CD1c-positive myeloid dendritic cell (primary cell): ENCODE data around the gene SIGLEC7.

Source experiments
- DNase-seq: peaks from one replicate; pipeline ENCODE4 v3.0.0-alpha.2; 2016; ENCODE audit errors: extremely low spot score

The SIGLEC7 gene

GRCh38 chr19:51142119-51142518 lies at the start of gene SIGLEC7:
SIGLEC7 (plus strand) TSS chr19:51142301; CDS start chr19:51142370, 69 bp downstream.
- DNase-seq, result peak; percentile 59

GRCh38 chr19:51093101-51093500 lies 49.0 kb upstream of the SIGLEC7 start:
- no peak for DNase-seq

- DNase-seq, result no peak
Observed at GRCh38 chr19:51093510-51094345, 48.4 kb upstream of the SIGLEC7 start.

GRCh38 chr19:51094696-51095279 lies 47.3 kb upstream of the SIGLEC7 start:
- DNase-seq, result peak; percentile 53

- no peak for DNase-seq
Observed at GRCh38 chr19:51096473-51097165, 45.5 kb upstream of the SIGLEC7 start.

GRCh38 chr19:51097166-51097738 lies 44.8 kb upstream of the SIGLEC7 start:
- DNase-seq, result peak; percentile 50

GRCh38 chr19:51097796-51098195 lies 44.3 kb upstream of the SIGLEC7 start:
- no peak for DNase-seq

- DNase-seq, result peak; percentile 73
Observed at GRCh38 chr19:51098365-51099046, 43.6 kb upstream of the SIGLEC7 start.

- DNase-seq, result no peak
Observed at GRCh38 chr19:51099047-51099382, 43.1 kb upstream of the SIGLEC7 start.

- no peak for DNase-seq
Observed at GRCh38 chr19:51100601-51101000, 41.5 kb upstream of the SIGLEC7 start.

- no peak for DNase-seq
Observed at GRCh38 chr19:51101171-51101865, 40.8 kb upstream of the SIGLEC7 start.

GRCh38 chr19:51102991-51103390 lies 39.1 kb upstream of the SIGLEC7 start:
- no peak for DNase-seq

- DNase-seq, result no peak
Observed at GRCh38 chr19:51103926-51104341, 38.2 kb upstream of the SIGLEC7 start.

- DNase-seq, result no peak
Observed at GRCh38 chr19:51107406-51108065, 34.6 kb upstream of the SIGLEC7 start.

GRCh38 chr19:51108066-51108804 lies 33.9 kb upstream of the SIGLEC7 start, which contains the start of gene CTU1:
CTU1 (minus strand) TSS chr19:51108409; CDS start chr19:51104569, 3,840 bp downstream.
- peak; percentile 100 for DNase-seq

- no peak for DNase-seq
Observed at GRCh38 chr19:51108805-51109146, 33.3 kb upstream of the SIGLEC7 start.

GRCh38 chr19:51110666-51110971 lies 31.5 kb upstream of the SIGLEC7 start:
- DNase-seq, result no peak

- no peak for DNase-seq
Observed at GRCh38 chr19:51111606-51112005, 30.5 kb upstream of the SIGLEC7 start.

- DNase-seq, result peak; percentile 35
Observed at GRCh38 chr19:51114087-51114729, 27.9 kb upstream of the SIGLEC7 start.
